ENCODE data around the gene FAM187B. TPM values are rescaled to one million over a fixed set of nuclear protein-coding genes. Genes with fewer than 3 reads are reported as not detected.

FAM187B gene
- total RNA-seq = not detected in 2 replicates

DNA sequence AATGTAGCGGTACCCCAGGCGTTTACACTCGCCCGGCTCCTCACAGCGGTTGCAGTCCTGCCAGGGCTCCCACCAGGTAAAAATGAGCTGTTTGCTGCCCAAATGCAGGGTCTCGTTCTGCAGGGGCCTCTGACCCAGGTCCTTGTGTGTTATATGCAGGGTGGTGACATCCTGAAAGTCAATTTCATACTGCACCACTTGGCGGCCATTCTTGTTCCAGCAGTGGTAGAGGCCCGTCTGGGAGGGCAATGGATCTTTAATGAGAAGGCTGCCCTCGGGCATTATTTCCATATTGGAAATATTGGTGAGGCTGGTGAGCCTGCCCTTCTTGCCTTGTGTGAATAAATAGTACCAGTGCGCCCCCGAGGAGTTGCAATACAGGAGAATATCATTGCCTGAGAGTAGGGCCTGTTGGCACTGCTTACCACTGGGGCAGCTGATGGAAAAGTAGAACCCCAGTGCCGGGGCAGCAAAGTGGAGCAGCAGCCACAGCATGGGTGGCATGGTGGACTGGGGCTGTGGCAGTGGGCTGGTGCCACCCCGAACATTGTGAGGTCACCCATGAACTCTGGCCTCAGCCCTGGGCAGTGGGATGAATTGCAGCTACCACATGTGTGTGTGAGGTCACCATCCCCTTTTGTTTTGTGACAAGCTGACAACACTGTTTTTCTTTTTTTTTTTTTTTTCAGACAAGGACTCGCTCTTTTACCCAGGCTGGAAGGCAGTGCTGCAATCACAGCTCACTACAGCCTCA, at the start of gene FAM187B:
Gene FAM187B, minus strand, starts transcription at position 563 of the 754 bp plus-strand sequence. Its CDS starts 59 bp downstream, at position 504.

DNA sequence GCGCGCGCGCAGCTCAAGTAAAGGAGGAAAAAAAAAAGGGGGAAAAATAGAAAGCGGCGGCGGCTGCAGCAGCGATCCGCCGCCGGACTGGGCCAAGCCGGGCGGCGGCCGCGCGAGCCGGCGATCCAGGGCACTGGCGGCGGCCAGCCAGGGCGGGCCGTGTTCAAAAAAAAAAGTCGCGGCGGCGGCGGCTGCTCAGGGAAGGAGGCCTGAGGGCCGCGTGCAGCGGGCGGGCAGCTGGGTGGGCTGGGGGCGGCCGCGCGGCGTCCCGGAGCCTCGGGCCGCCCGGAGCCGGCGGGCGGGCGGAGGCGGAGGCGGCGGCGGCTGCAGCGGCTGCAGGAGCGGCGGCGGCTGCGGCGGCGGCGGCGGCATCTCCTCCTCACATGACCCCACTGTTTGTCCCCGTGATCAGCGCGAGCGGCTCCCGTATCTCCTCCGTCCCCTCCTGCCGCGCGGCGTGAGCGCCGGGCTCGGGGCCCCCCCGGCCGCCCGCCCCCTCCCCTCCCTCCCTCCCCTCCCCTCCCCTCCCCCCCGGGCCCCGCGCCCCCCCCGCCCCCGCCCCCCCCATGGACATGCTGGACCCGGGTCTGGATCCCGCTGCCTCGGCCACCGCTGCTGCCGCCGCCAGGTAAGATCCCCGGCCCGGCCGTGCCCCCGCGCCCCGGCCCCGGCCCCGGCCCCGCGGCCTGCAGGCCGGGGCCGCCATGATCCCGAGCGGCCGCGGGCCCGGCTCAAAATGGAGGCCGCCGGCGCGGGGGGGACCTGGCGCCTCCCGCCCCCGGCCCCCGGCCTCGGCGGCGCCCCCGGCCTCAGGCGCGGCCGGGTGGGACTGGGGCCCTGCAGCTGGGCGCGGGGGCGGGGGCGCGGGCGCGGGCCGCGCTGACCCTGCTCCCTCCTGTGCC, 40.2 kb upstream of the FAM187B start, which contains the start of gene USF2:
Gene USF2, plus strand, starts transcription at position 427 of the 902 bp plus-strand sequence. Its CDS starts 140 bp downstream, at position 567.

GRCh38 chr19:35248310-35249145, 20.0 kb upstream of the FAM187B start, which contains the start of gene LSR:
TSS of gene LSR (plus strand) at chr19:35249002. CDS start at chr19:35249023, 21 bp downstream.

Other genes with a start within 250 kb of the FAM187B start
- 22.7 and 24.0 TPM in 2 replicates for gene GRAMD1A, start 228.4 kb downstream of the FAM187B start, total RNA-seq
- 6.0 and 8.1 TPM in 2 replicates for gene SCN1B, start 198.3 kb downstream of the FAM187B start, total RNA-seq
- under 0.01 and 0.18 TPM in 2 replicates for gene HPN, start 187.0 kb downstream of the FAM187B start, total RNA-seq
- gene FXYD3, start 112.9 kb downstream of the FAM187B start, total RNA-seq = 0.37 TPM in 1 of 2 replicates, not detected in the other
- gene LGI4, start 93.7 kb downstream of the FAM187B start, total RNA-seq = 0.28 and 0.46 TPM in 2 replicates
- 2.4 and 2.6 TPM in 2 replicates for gene FXYD1, start 89.9 kb downstream of the FAM187B start, total RNA-seq
- not detected in 2 replicates for gene FXYD7, start 85.5 kb downstream of the FAM187B start, total RNA-seq
- gene FXYD5, start 74.0 kb downstream of the FAM187B start, total RNA-seq = 24.1 and 24.6 TPM in 2 replicates
- gene LSR, start 20.3 kb upstream of the FAM187B start, total RNA-seq = 0.28 and 0.55 TPM in 2 replicates
- 37.0 and 55.7 TPM in 2 replicates for gene USF2, start 40.2 kb upstream of the FAM187B start, total RNA-seq
- under 0.01 TPM in 2 replicates for gene HAMP, start 53.8 kb upstream of the FAM187B start, total RNA-seq
- not detected in 2 replicates for gene MAG, start 63.4 kb upstream of the FAM187B start, total RNA-seq
- gene CD22, start 100.4 kb upstream of the FAM187B start, total RNA-seq = 0.09 and 0.14 TPM in 2 replicates
- not detected in 2 replicates for gene FFAR1, start 119.2 kb upstream of the FAM187B start, total RNA-seq
- 0.09 and 0.14 TPM in 2 replicates for gene FFAR3, start 129.7 kb upstream of the FAM187B start, total RNA-seq
- not detected in 2 replicates for gene GPR42, start 142.3 kb upstream of the FAM187B start, total RNA-seq
- gene FFAR2, start 219.5 kb upstream of the FAM187B start, total RNA-seq = not detected in 2 replicates

All from smooth muscle cell of bladder (primary cell).